GM21360 (cell line): Measurements from ENCODE around the gene CASP2.
"Not testable (repeated sequence)": the region's sequence is repeated elsewhere in the genome, so short reads cannot be mapped to it uniquely, and the experiment has no call there.

Source experiments
- ATAC-seq: cut with Tn5 transposase; IDR thresholded peaks from one replicate; pipeline ENCODE4 v1.9.1; 2021; ENCODE audit warnings: mild to moderate bottlenecking, moderate library complexity; ENCODE audit not compliant: unreplicated experiment

Gene CASP2

GRCh38 chr7:143289888-143290287, 1.7 kb downstream of the CASP2 start:
- ATAC-seq, result not testable (repeated sequence)

- ATAC-seq, result no peak
These were observed 2.1 kb downstream of the CASP2 start for GRCh38 chr7:143290293-143290692.

- ATAC-seq, result no peak
These were observed 4.7 kb downstream of the CASP2 start for GRCh38 chr7:143292876-143293275.

GRCh38 chr7:143295870-143296269, 7.7 kb downstream of the CASP2 start:
- ATAC-seq, result no peak

GRCh38 chr7:143296686-143297085, 8.5 kb downstream of the CASP2 start:
- no peak for ATAC-seq

- ATAC-seq, result no peak
These were observed 11.2 kb downstream of the CASP2 start for GRCh38 chr7:143299346-143299745.

- no peak for ATAC-seq
These were observed 11.7 kb downstream of the CASP2 start for GRCh38 chr7:143299840-143300239.

- no peak for ATAC-seq
These were observed 13.1 kb downstream of the CASP2 start for GRCh38 chr7:143300959-143301935.

GRCh38 chr7:143303733-143304132, 15.6 kb downstream of the CASP2 start:
- no peak for ATAC-seq

GRCh38 chr7:143304938-143305337, 16.8 kb downstream of the CASP2 start:
- no peak for ATAC-seq

GRCh38 chr7:143305423-143306070, 17.4 kb downstream of the CASP2 start:
- ATAC-seq, result no peak

GRCh38 chr7:143308632-143309031, 20.5 kb downstream of the CASP2 start:
- no peak for ATAC-seq

GRCh38 chr7:143314127-143314526, 26.0 kb downstream of the CASP2 start:
- no peak for ATAC-seq

- ATAC-seq, result no peak
These were observed 27.6 kb downstream of the CASP2 start, which contains the start of gene CLCN1 for GRCh38 chr7:143315776-143316175. Gene CLCN1 (plus strand): TSS chr7:143316111. CDS start chr7:143316213, 102 bp downstream.

- ATAC-seq, result no peak
These were observed 28.3 kb downstream of the CASP2 start for GRCh38 chr7:143316492-143316891.

GRCh38 chr7:143318661-143319060, 30.5 kb downstream of the CASP2 start:
- no peak for ATAC-seq

GRCh38 chr7:143320620-143321019, 32.5 kb downstream of the CASP2 start:
- ATAC-seq, result no peak

- ATAC-seq, result no peak
These were observed 33.1 kb downstream of the CASP2 start for GRCh38 chr7:143321242-143321641.

- no peak for ATAC-seq
These were observed 33.6 kb downstream of the CASP2 start for GRCh38 chr7:143321734-143322133.

GRCh38 chr7:143322760-143323633, 34.8 kb downstream of the CASP2 start:
- ATAC-seq, result no peak

GRCh38 chr7:143323653-143324052, 35.5 kb downstream of the CASP2 start:
- ATAC-seq, result no peak
